HEK293 (cell line): ENCODE measurements around the gene SART3.

Experiments used
- CTCF ChIA-PET: fragments of 350-600 bp; formaldehyde crosslinking; extraction: SDS; loops from one replicate; lab custom pipeline; 2021; ENCODE audit warnings: antibody characterized with exemption; lab: Yijun Ruan, JAX
- POLR2A ChIA-PET: fragments of 300-600 bp; formaldehyde crosslinking; extraction: SDS; loops from one replicate; lab custom pipeline; 2020; ENCODE audit warnings: antibody characterized with exemption, inconsistent platforms; lab: Yijun Ruan, JAX
- H3K27ac ChIP-seq: fragments of 200-500 bp; sonication (Bioruptor generic); 2 replicates; pipeline ENCODE4 v1.5.1; 2014; ENCODE audit warnings: low read depth, low read length, control low read depth, inconsistent platforms; ENCODE audit errors: extremely low read depth
- H3K36me3 ChIP-seq, 2 experiments: fragments of 200-500 bp in 1 of 2; sonication (Bioruptor generic) in 1 of 2; 1 replicate in 1 of 2; 2 replicates in 1 of 2; pipeline ENCODE4 v1.5.1; 2014 to 2017; ENCODE audit warnings: inconsistent platforms in 2 of 2, low read length in 2 of 2; ENCODE audit not compliant: control insufficient read depth in 2 of 2, insufficient read depth in 1 of 2
- H3K4me1 ChIP-seq: fragments of 200-500 bp; sonication (Bioruptor generic); 2 replicates; pipeline ENCODE4 v1.5.1; 2014; ENCODE audit warnings: mild to moderate bottlenecking, low read length, inconsistent platforms; ENCODE audit not compliant: control insufficient read depth, insufficient read depth
- H3K4me3 ChIP-seq: 2 replicates; pipeline ENCODE4 v1.5.1; 2011; ENCODE audit warnings: low read depth, mild to moderate bottlenecking, control low read depth, low read length, moderate library complexity
- H3K9me3 ChIP-seq: fragments of 200-500 bp; sonication (Bioruptor generic); 2 replicates; pipeline ENCODE4 v1.5.1; 2014; ENCODE audit warnings: low read depth, low read length, inconsistent platforms; ENCODE audit not compliant: control insufficient read depth, insufficient read depth
- BCL11A ChIP-seq: fragments of 450-650 bp; formaldehyde crosslinking; IDR thresholded peaks from 2 replicates; pipeline ENCODE4 v1.5.1; 2016; ENCODE audit warnings: low read depth, missing biosample characterization, missing genetic modification characterization
- BCL11B ChIP-seq: fragments of 450-650 bp; formaldehyde crosslinking; IDR thresholded peaks from 2 replicates; pipeline ENCODE4 v1.5.1; 2016; ENCODE audit warnings: low read depth, missing biosample characterization, missing genetic modification characterization
- GLIS1 ChIP-seq: fragments of 450-650 bp; formaldehyde crosslinking; IDR thresholded peaks from 2 replicates; pipeline ENCODE4 v1.5.1; 2016; ENCODE audit warnings: missing biosample characterization, missing genetic modification characterization
- GLIS2 ChIP-seq: fragments of 450-650 bp; formaldehyde crosslinking; IDR thresholded peaks from 2 replicates; pipeline ENCODE4 v1.5.1; 2016; ENCODE audit warnings: missing biosample characterization, missing genetic modification characterization
- HOXA7 ChIP-seq: sonication (generic); formaldehyde crosslinking; IDR thresholded peaks from 2 replicates; pipeline ENCODE4 v1.8.1; 2022; ENCODE audit warnings: missing genetic modification reagents, borderline replicate concordance
- PATZ1 ChIP-seq: fragments of 450-650 bp; formaldehyde crosslinking; IDR thresholded peaks from 2 replicates; pipeline ENCODE4 v1.5.1; 2016; ENCODE audit warnings: missing biosample characterization, missing genetic modification characterization
- PRDM1 ChIP-seq: fragments of 450-650 bp; formaldehyde crosslinking; IDR thresholded peaks from 2 replicates; pipeline ENCODE4; 2016; ENCODE audit warnings: missing biosample characterization, missing genetic modification characterization
- SP3 ChIP-seq: fragments of 450-650 bp; formaldehyde crosslinking; IDR thresholded peaks from 2 replicates; pipeline ENCODE4 v1.5.1; 2016; ENCODE audit warnings: missing biosample characterization, missing genetic modification characterization
- SP7 ChIP-seq: fragments of 450-650 bp; formaldehyde crosslinking; IDR thresholded peaks from 2 replicates; pipeline ENCODE4 v1.5.1; 2016; ENCODE audit warnings: missing biosample characterization, missing genetic modification characterization
- TRIM28 ChIP-seq: IDR thresholded peaks from 2 replicates; pipeline ENCODE4 v1.6.1; 2011; ENCODE audit warnings: low read length, control low read depth, borderline replicate concordance
- WT1 ChIP-seq: fragments of 450-650 bp; formaldehyde crosslinking; IDR thresholded peaks from 2 replicates; pipeline ENCODE4 v1.5.1; 2016; ENCODE audit warnings: missing biosample characterization, missing genetic modification characterization
- ZBTB20 ChIP-seq: fragments of 450-650 bp; formaldehyde crosslinking; IDR thresholded peaks from 2 replicates; pipeline ENCODE4 v1.5.1; 2016; ENCODE audit warnings: missing biosample characterization, missing genetic modification characterization
- ZFHX2 ChIP-seq: fragments of 450-650 bp; formaldehyde crosslinking; conservative IDR thresholded peaks from 2 replicates; pipeline ENCODE4 v1.5.1; 2016; ENCODE audit warnings: missing biosample characterization, missing genetic modification characterization
- ZFP37 ChIP-seq: fragments of 450-650 bp; formaldehyde crosslinking; IDR thresholded peaks from 2 replicates; pipeline ENCODE4 v1.5.1; 2016; ENCODE audit warnings: missing biosample characterization, missing genetic modification characterization
- ZFP41 ChIP-seq: fragments of 450-650 bp; formaldehyde crosslinking; IDR thresholded peaks from 2 replicates; pipeline ENCODE4 v1.5.1; 2016; ENCODE audit warnings: missing biosample characterization, missing genetic modification characterization, borderline replicate concordance
- ZIC2 ChIP-seq: fragments of 450-650 bp; formaldehyde crosslinking; IDR thresholded peaks from 2 replicates; pipeline ENCODE4 v1.5.1; 2016; ENCODE audit warnings: missing biosample characterization, missing genetic modification characterization
- ZNF146 ChIP-seq: fragments of 450-650 bp; formaldehyde crosslinking; IDR thresholded peaks from 2 replicates; pipeline ENCODE4 v1.5.1; 2016; ENCODE audit warnings: missing biosample characterization, missing genetic modification characterization
- ZNF16 ChIP-seq: fragments of 450-650 bp; formaldehyde crosslinking; IDR thresholded peaks from 2 replicates; pipeline ENCODE4 v1.5.1; 2016; ENCODE audit warnings: low read depth, missing biosample characterization, missing genetic modification characterization
- ZNF324 ChIP-seq: fragments of 450-650 bp; formaldehyde crosslinking; IDR thresholded peaks from 2 replicates; pipeline ENCODE4 v1.5.1; 2016; ENCODE audit warnings: missing biosample characterization, missing genetic modification characterization
- ZNF398 ChIP-seq: fragments of 450-650 bp; formaldehyde crosslinking; IDR thresholded peaks from 2 replicates; pipeline ENCODE4 v1.5.1; 2017; ENCODE audit warnings: missing biosample characterization, missing genetic modification characterization
- ZNF488 ChIP-seq: fragments of 450-650 bp; formaldehyde crosslinking; IDR thresholded peaks from 2 replicates; pipeline ENCODE4 v1.5.1; 2016; ENCODE audit warnings: missing biosample characterization, missing genetic modification characterization
- ZNF510 ChIP-seq: fragments of 450-650 bp; formaldehyde crosslinking; IDR thresholded peaks from 2 replicates; pipeline ENCODE4 v1.5.1; 2018; ENCODE audit warnings: mild to moderate bottlenecking, missing genetic modification characterization, missing biosample characterization; ENCODE audit not compliant: insufficient replicate concordance
- ZNF585B ChIP-seq: fragments of 450-650 bp; formaldehyde crosslinking; IDR thresholded peaks from 2 replicates; pipeline ENCODE4 v1.5.1; 2016; ENCODE audit warnings: missing biosample characterization, missing genetic modification characterization
- ZNF624 ChIP-seq: fragments of 450-650 bp; formaldehyde crosslinking; IDR thresholded peaks from 2 replicates; pipeline ENCODE4 v1.5.1; 2017; ENCODE audit warnings: missing biosample characterization, missing genetic modification characterization
- ZNF629 ChIP-seq: fragments of 450-650 bp; formaldehyde crosslinking; IDR thresholded peaks from 2 replicates; pipeline ENCODE4 v1.5.1; 2017; ENCODE audit warnings: missing biosample characterization, missing genetic modification characterization
- ZNF677 ChIP-seq: fragments of 450-650 bp; IDR thresholded peaks from 2 replicates; pipeline ENCODE4 v1.5.0; 2018; ENCODE audit warnings: missing biosample characterization, mild to moderate bottlenecking, missing genetic modification characterization, moderate library complexity
- TF ChIP-seq, protein P1 (sequence below): fragments of 450-650 bp; formaldehyde crosslinking; IDR thresholded peaks from 2 replicates; pipeline ENCODE4 v1.5.1; 2016; ENCODE audit warnings: missing biosample characterization, missing genetic modification characterization
- TF ChIP-seq, protein P2 (sequence below): sonication (generic); formaldehyde crosslinking; IDR thresholded peaks from 2 replicates; pipeline ENCODE4 v1.8.1; 2022; ENCODE audit warnings: mild to moderate bottlenecking, moderate library complexity, missing genetic modification reagents

Gene SART3

GRCh38 chr12:108483213-108484059 lies 77.5 kb downstream of the SART3 start:
- CTCF ChIA-PET = interaction anchor here (1.0 to 1.3 kb wide), 2 partner anchors 11 to 12 kb away, joined by 4 to 5 read pairs; no protein-coding TSS in a partner anchor
- H3K4me3 ChIP-seq = no peak overlapping the region
- POLR2A ChIA-PET = no interaction called here
- no peaks in the 10 kb centered on the region for H3K9me3 ChIP-seq
- no peaks in the 10 kb centered on the region for H3K36me3 ChIP-seq
- TF ChIP-seq WT1 (tag by site-specific recombination) (no peak), ZNF398 (tag by site-specific recombination) (0 out of 2 replicates have a peak, but pooled peaks have one; percentile 33), ZFP41 (tag by site-specific recombination) (no peak), ZFHX2 (tag by site-specific recombination) (peak; percentile 40; the same call in 1 of the 2 replicates), SP3 (tag by site-specific recombination) (no peak), ZNF677 (no peak)
- no peaks in the 10 kb centered on the region for H3K4me1 ChIP-seq
- H3K27ac ChIP-seq = no peak overlapping the region

GRCh38 chr12:108482717-108483212 lies 78.2 kb downstream of the SART3 start:
- ChIA-PET POLR2A (no interaction called here), CTCF (interaction anchor here (1.3 kb wide), 1 partner anchor 12 kb away, joined by 5 read pairs; no protein-coding TSS in a partner anchor)
- Histone ChIP-seq H3K9me3 (no peaks in the 10 kb centered on the region), H3K4me1 (no peaks in the 10 kb centered on the region), H3K4me3 (no peak overlapping the region), H3K27ac (no peak overlapping the region), H3K36me3 (no peaks in the 10 kb centered on the region)
- TF ChIP-seq ZFP37 (tag by site-specific recombination) (no peak), BCL11A (tag by site-specific recombination) (peak; percentile 90), GLIS2 (tag by site-specific recombination) (peak; percentile 70), ZNF488 (tag by site-specific recombination) (no peak), GLIS1 (tag by site-specific recombination) (peak; percentile 97), ZBTB20 (tag by site-specific recombination) (peak; percentile 38), ZNF629 (tag by site-specific recombination) (0 out of 2 replicates have a peak, but pooled peaks have one; percentile 17), ZNF585B (tag by site-specific recombination) (no peak), TRIM28 (no peak), PRDM1 (tag by site-specific recombination) (no peak), ZNF624 (no peak), ZIC2 (tag by site-specific recombination) (peak; percentile 67), ZNF146 (tag by site-specific recombination) (no peak), ZNF324 (tag by site-specific recombination) (no peak), BCL11B (tag by site-specific recombination) (0 out of 2 replicates have a peak, but pooled peaks have one; percentile 31), ZNF510 (no peak), SP7 (tag by site-specific recombination) (peak; percentile 71), HOXA7 (CRISPR knock-in tag) (no peak), PATZ1 (no peak), ZNF16 (tag by site-specific recombination) (no peak)
- TF ChIP-seq, protein P1, sequence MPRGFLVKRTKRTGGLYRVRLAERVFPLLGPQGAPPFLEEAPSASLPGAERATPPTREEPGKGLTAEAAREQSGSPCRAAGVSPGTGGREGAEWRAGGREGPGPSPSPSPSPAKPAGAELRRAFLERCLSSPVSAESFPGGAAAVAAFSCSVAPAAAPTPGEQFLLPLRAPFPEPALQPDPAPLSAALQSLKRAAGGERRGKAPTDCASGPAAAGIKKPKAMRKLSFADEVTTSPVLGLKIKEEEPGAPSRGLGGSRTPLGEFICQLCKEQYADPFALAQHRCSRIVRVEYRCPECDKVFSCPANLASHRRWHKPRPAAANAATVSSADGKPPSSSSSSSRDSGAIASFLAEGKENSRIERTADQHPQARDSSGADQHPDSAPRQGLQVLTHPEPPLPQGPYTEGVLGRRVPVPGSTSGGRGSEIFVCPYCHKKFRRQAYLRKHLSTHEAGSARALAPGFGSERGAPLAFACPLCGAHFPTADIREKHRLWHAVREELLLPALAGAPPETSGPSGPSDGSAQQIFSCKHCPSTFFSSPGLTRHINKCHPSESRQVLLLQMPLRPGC (tag by site-specific recombination) = no peak
- TF ChIP-seq, protein P2, sequence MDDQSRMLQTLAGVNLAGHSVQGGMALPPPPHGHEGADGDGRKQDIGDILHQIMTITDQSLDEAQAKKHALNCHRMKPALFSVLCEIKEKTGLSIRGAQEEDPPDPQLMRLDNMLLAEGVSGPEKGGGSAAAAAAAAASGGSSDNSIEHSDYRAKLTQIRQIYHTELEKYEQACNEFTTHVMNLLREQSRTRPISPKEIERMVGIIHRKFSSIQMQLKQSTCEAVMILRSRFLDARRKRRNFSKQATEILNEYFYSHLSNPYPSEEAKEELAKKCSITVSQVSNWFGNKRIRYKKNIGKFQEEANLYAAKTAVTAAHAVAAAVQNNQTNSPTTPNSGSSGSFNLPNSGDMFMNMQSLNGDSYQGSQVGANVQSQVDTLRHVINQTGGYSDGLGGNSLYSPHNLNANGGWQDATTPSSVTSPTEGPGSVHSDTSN = no peak
